Endodermal cell (in vitro differentiated cells): ENCODE data around the gene ZNF17. TPM values are rescaled to one million over a fixed set of nuclear protein-coding genes. Genes with fewer than 3 reads are reported as not detected.

ENCODE experiments used
- DNase-seq: peaks from one replicate; pipeline ENCODE4 v3.0.0-alpha.2; 2017
- H3K27ac ChIP-seq: 2 replicates; pipeline ENCODE4 v1.5.1; 2013; ENCODE audit warnings: mild to moderate bottlenecking, low read depth, low read length, moderate library complexity
- H3K27me3 ChIP-seq: 2 replicates; pipeline ENCODE4 v1.6.1; 2013; ENCODE audit warnings: mild to moderate bottlenecking, low read length, moderate library complexity; ENCODE audit not compliant: insufficient read depth, control insufficient read depth, poor library complexity, severe bottlenecking
- H3K36me3 ChIP-seq: 2 replicates; pipeline ENCODE4 v1.7.0; 2013; ENCODE audit warnings: mild to moderate bottlenecking, low read length, moderate library complexity; ENCODE audit not compliant: control insufficient read depth, insufficient read depth
- H3K4me1 ChIP-seq: one replicate; pipeline ENCODE4 v1.7.0; 2013; ENCODE audit warnings: low read length; ENCODE audit not compliant: control insufficient read depth, insufficient read depth
- H3K4me3 ChIP-seq: 2 replicates; pipeline ENCODE4 v1.5.1; 2013; ENCODE audit warnings: mild to moderate bottlenecking, low read length, moderate library complexity
- H3K9ac ChIP-seq: 2 replicates; pipeline ENCODE4 v1.6.1; 2013; ENCODE audit warnings: mild to moderate bottlenecking, low read length, moderate library complexity; ENCODE audit not compliant: poor library complexity, severe bottlenecking; ENCODE audit errors: extremely low read depth
- H3K9me3 ChIP-seq: 2 replicates; pipeline ENCODE4 v1.6.1; 2013; ENCODE audit warnings: mild to moderate bottlenecking, low read length, moderate library complexity; ENCODE audit not compliant: control insufficient read depth
- H3K27ac Mint-ChIP-seq: 2 replicates; pipeline ENCODE4 v1.8.0; 2020; ENCODE audit warnings: mixed read lengths
- H3K27me3 Mint-ChIP-seq: 2 replicates; pipeline ENCODE4 v1.8.0; 2021; ENCODE audit warnings: mild to moderate bottlenecking, mixed read lengths; ENCODE audit not compliant: insufficient read depth
- H3K36me3 Mint-ChIP-seq: 2 replicates; pipeline ENCODE4 v1.8.0; 2020; ENCODE audit warnings: low read depth, mixed read lengths
- H3K4me1 Mint-ChIP-seq: 2 replicates; pipeline ENCODE4 v1.8.0; 2020; ENCODE audit warnings: mixed read lengths
- H3K4me3 Mint-ChIP-seq: 2 replicates; pipeline ENCODE4 v1.8.0; 2020; ENCODE audit warnings: mild to moderate bottlenecking, moderate library complexity, mixed read lengths
- H3K9me3 Mint-ChIP-seq: 2 replicates; pipeline ENCODE4 v1.8.0; 2020; ENCODE audit warnings: mild to moderate bottlenecking, mixed read lengths
- CTCF ChIP-seq: fragments of 200-600 bp; sonication (generic); conservative IDR thresholded peaks from 2 replicates; pipeline ENCODE4 v1.5.0; 2021; ENCODE audit warnings: antibody characterized with exemption, mild to moderate bottlenecking
- WGBS, 2 experiments: methylation state at CpG; one replicate each; pipeline versions ENCODE4 v1.1.5 to v1.1.7; 2013; ENCODE audit warnings: missing lambda C conversion rate in 2 of 2, mixed read lengths in 1 of 2; ENCODE audit not compliant: insufficient coverage in 1 of 2, insufficient read length in 1 of 2; 5-methylcytosine and 5-hydroxymethylcytosine counted together
- total RNA-seq, 2 donors: library from RNA; stranded (reverse); fragmentation: NEBNext Ultra II Directional in 1 of 2; extraction: Animal tissue kit (Norgen Biotek cat#: 25700) in 1 of 2; gene quantifications; 2 replicates in 1 of 2; 3 replicates in 1 of 2; pipeline ENCODE4 v1.2.1, GENCODE V29; 2021

ZNF17 gene
- total RNA-seq, 2 donors from 2014 or later = 7.6 to 9.2 TPM

DNA sequence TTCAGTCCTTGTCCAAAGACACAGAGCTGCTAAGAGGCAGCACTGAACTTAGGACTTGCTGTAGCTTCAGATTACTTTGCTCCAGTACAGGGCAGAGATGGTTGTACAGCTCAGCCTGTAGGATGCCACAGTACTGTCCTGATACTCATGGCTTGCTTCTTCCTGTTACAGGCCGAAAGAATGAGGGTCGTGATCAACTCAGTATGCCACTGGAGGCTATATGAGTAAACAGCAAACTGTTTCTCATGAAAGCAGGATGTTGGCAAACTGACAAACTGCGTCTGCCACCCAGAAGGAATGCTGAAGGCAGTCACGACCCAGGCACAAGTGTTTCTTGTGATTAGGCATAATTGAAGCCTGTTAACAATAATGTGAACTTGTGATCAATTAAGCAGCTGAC is 27.0 kb downstream of the ZNF17 start:
- Histone ChIP-seq H3K36me3 (peaks cover 23% of the 10 kb centered on the region), H3K4me3 (no peak overlapping the region), H3K9ac (no peak overlapping the region), H3K9me3 (no peaks in the 10 kb centered on the region), H3K4me1 (peaks cover 5% of the 10 kb centered on the region), H3K27ac (no peak overlapping the region), H3K27me3 (no peaks in the 10 kb centered on the region)
- no peak for DNase-seq
- Mint-ChIP-seq H3K27me3 (no peaks in the 10 kb centered on the region), H3K4me3 (no peak overlapping the region), H3K36me3 (peaks cover 39% of the 10 kb centered on the region), H3K9me3 (peaks cover 12% of the 10 kb centered on the region), H3K4me1 (peaks cover 34% of the 10 kb centered on the region), H3K27ac (no peak overlapping the region)
- whole genome bisulfite sequencing, 2 experiments = 90 to 100% methylated on average over 3 to 4 of the region's 4 CpGs
- no peak for TF ChIP-seq CTCF

DNA sequence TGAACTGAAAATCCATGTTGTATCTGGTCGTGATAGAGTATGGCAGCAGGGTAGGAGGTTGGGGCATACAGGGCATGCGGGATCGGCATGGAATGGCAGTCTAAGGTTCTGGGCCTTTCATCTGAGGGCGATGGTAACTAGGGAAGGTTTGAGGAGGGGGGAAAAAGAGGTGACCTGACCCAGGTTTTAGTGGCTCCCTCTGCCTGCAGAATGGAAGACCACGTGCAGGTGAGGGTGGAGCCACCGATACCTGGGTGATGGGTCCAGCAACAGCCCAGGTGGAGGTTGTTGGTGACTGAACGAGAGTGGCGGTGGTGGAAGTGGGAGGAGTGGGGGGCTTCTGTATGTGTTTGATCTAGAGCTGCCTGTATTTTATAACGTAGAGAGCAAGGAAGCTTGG is 28.0 kb downstream of the ZNF17 start:
- peaks cover 49% of the 10 kb centered on the region for H3K36me3 Mint-ChIP-seq
- H3K4me1 ChIP-seq = peaks cover 5% of the 10 kb centered on the region
- H3K4me3 ChIP-seq = no peak overlapping the region
- H3K9ac ChIP-seq = no peak overlapping the region
- peaks cover 33% of the 10 kb centered on the region for H3K36me3 ChIP-seq
- H3K9me3 ChIP-seq = peaks cover 7% of the 10 kb centered on the region
- no peak overlapping the region for H3K4me3 Mint-ChIP-seq
- no peaks in the 10 kb centered on the region for H3K27me3 Mint-ChIP-seq
- H3K4me1 Mint-ChIP-seq = peaks cover 34% of the 10 kb centered on the region
- no peaks in the 10 kb centered on the region for H3K27me3 ChIP-seq
- H3K27ac ChIP-seq = no peak overlapping the region
- 91 to 93% methylated on average over 6 to 9 of the region's 9 CpGs for WGBS, 2 experiments
- peak; percentile 45 for DNase-seq
- peaks cover 21% of the 10 kb centered on the region for H3K9me3 Mint-ChIP-seq
- peak; percentile 49 for TF ChIP-seq CTCF
- no peak overlapping the region for H3K27ac Mint-ChIP-seq

GRCh38 chr19:57441979-57442752 is 31.2 kb downstream of the ZNF17 start:
- peak overlapping the region; percentile 6 for H3K27ac Mint-ChIP-seq
- peak overlapping the region; percentile 64 for H3K4me3 ChIP-seq
- no peaks in the 10 kb centered on the region for H3K27me3 Mint-ChIP-seq
- peaks cover 20% of the 10 kb centered on the region for H3K4me1 Mint-ChIP-seq
- H3K27me3 ChIP-seq = no peaks in the 10 kb centered on the region
- peaks cover 36% of the 10 kb centered on the region for H3K9me3 Mint-ChIP-seq
- peaks cover 72% of the 10 kb centered on the region for H3K36me3 Mint-ChIP-seq
- no peak overlapping the region for H3K4me3 Mint-ChIP-seq
- peaks cover 35% of the 10 kb centered on the region for H3K9me3 ChIP-seq
- no peak overlapping the region for H3K27ac ChIP-seq
- peak overlapping the region; percentile 23 for H3K9ac ChIP-seq
- no peak for TF ChIP-seq CTCF
- peaks cover 54% of the 10 kb centered on the region for H3K36me3 ChIP-seq
- DNase-seq = no peak
- 78 to 96% methylated on average over 5 to 7 of the region's 7 CpGs for whole genome bisulfite sequencing, 2 experiments
- H3K4me1 ChIP-seq = peaks cover 5% of the 10 kb centered on the region
